ENCODE measurements around the gene ACTC1. TPM values are rescaled to one million over a fixed set of nuclear protein-coding genes. Genes with fewer than 3 reads are reported as not detected.

Gene ACTC1
- total RNA-seq, 1 donor from 2014 or later = not detected

- no peak overlapping the region for H3K4me3 ChIP-seq (ENCODE audit: low read depth, low read length)
- no peak for DNase-seq (ENCODE audit: low read depth)
- TF ChIP-seq, protein P1, sequence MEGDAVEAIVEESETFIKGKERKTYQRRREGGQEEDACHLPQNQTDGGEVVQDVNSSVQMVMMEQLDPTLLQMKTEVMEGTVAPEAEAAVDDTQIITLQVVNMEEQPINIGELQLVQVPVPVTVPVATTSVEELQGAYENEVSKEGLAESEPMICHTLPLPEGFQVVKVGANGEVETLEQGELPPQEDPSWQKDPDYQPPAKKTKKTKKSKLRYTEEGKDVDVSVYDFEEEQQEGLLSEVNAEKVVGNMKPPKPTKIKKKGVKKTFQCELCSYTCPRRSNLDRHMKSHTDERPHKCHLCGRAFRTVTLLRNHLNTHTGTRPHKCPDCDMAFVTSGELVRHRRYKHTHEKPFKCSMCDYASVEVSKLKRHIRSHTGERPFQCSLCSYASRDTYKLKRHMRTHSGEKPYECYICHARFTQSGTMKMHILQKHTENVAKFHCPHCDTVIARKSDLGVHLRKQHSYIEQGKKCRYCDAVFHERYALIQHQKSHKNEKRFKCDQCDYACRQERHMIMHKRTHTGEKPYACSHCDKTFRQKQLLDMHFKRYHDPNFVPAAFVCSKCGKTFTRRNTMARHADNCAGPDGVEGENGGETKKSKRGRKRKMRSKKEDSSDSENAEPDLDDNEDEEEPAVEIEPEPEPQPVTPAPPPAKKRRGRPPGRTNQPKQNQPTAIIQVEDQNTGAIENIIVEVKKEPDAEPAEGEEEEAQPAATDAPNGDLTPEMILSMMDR (conservative IDR thresholded peaks at IDR 0.05; ENCODE audit: low read depth, low read length) = no peak
Observed at GRCh38 chr15:34776606-34777105, 18.7 kb downstream of the ACTC1 start.

DNA sequence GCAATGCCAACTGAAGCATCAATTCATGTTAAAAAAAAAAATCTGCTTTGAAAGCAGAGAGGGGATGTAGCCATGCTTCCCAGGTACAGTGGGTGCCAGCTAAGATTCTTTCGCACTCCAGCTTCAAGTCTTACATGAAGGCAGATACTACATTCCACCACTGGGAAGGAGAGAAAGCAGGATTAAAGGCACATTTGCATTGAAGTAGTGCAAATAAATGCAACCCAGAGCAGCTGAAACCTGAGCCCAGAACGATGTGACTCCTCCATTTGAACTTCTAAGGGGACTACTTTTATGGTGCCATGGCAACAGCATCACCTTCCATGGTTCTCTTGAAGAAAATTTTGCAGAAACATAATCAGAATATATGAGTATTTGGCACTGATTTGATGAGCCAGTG lies 21.4 kb downstream of the ACTC1 start:
- DNase-seq (ENCODE audit: low read depth) = no peak
- TF ChIP-seq, protein P1 (conservative IDR thresholded peaks at IDR 0.05; ENCODE audit: low read depth, low read length) = no peak
- H3K4me3 ChIP-seq (ENCODE audit: low read depth, low read length) = no peak overlapping the region

- H3K4me3 ChIP-seq (ENCODE audit: low read depth, low read length) = no peak overlapping the region
- TF ChIP-seq, protein P1 (conservative IDR thresholded peaks at IDR 0.05; ENCODE audit: low read depth, low read length) = no peak
- DNase-seq (ENCODE audit: low read depth) = no peak
Observed at GRCh38 chr15:34773013-34773412, 22.3 kb downstream of the ACTC1 start.

- H3K4me3 ChIP-seq (ENCODE audit: low read depth, low read length) = no peak overlapping the region
- TF ChIP-seq, protein P1 (conservative IDR thresholded peaks at IDR 0.05; ENCODE audit: low read depth, low read length) = no peak
- no peak for DNase-seq (ENCODE audit: low read depth)
Observed at GRCh38 chr15:34772312-34772711, 23.0 kb downstream of the ACTC1 start.

DNA sequence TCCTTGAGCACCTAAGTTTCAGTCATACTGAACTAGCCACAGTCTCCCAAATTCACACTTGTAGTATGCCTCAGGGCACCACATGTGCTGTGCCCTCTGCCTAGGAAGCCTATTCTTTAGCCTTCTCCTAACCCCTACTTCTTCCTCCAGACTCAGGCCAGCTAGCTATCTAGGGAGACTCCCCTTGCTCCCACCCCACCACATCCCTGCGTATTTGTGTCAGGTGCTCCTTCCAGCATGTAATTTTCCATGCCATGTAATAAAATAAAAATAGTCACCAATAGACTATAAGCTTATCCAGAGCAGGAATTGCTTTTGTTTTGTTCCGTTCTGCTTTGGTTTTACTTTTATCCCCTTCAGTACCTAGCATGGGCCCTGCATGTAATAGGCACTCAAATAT lies 25.6 kb downstream of the ACTC1 start:
- DNase-seq (ENCODE audit: low read depth) = no peak
- no peak overlapping the region for H3K4me3 ChIP-seq (ENCODE audit: low read depth, low read length)
- TF ChIP-seq, protein P1 (conservative IDR thresholded peaks at IDR 0.05; ENCODE audit: low read depth, low read length) = no peak

DNA sequence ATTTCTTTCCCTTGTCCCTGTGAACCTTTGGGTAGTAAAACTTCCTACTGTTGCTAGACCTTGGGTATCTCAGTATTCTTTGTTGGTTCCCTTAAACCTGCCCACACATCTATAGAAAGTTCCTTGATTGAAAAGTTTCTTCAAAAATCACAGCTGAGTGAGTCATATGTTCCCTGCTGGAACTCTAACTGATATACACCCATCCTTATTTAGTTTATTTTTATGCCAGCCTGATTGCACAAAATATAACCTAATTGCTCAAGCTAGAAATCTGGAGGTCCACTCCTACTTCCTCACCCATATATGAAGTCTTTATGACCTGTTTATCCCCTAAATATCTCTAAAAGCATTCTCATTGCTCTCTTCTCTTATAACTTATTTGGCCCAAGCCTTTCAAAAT lies 26.8 kb downstream of the ACTC1 start:
- H3K4me3 ChIP-seq (ENCODE audit: low read depth, low read length) = no peak overlapping the region
- TF ChIP-seq, protein P1 (conservative IDR thresholded peaks at IDR 0.05; ENCODE audit: low read depth, low read length) = no peak
- DNase-seq (ENCODE audit: low read depth) = no peak

GRCh38 chr15:34765741-34766140 lies 29.6 kb downstream of the ACTC1 start:
- TF ChIP-seq, protein P1 (conservative IDR thresholded peaks at IDR 0.05; ENCODE audit: low read depth, low read length) = no peak
- H3K4me3 ChIP-seq (ENCODE audit: low read depth, low read length) = no peak overlapping the region
- no peak for DNase-seq (ENCODE audit: low read depth)

All from epithelial cell of proximal tubule (primary cell).